Naive thymus-derived CD4-positive, alpha-beta T cell (primary cell): ENCODE data around the gene TMEM207. TPM values are rescaled to one million over a fixed set of nuclear protein-coding genes. Genes with fewer than 3 reads are reported as not detected.

ENCODE experiments used
- ATAC-seq: fragments of 150-1000 bp; cut with Tn5 transposase; 2 replicates; pipeline ENCODE4 v1.10.0; 2021; ENCODE audit warnings: mild to moderate bottlenecking, moderate library complexity
- CTCF ChIA-PET: fragments of 350-600 bp; sonication (Branson Sonifier 250); formaldehyde crosslinking; loops from one replicate; lab custom pipeline; 2021; ENCODE audit warnings: antibody characterized with exemption; lab: Charles Lee
- POLR2A ChIA-PET: fragments of 350-600 bp; sonication (Branson Sonifier 250); formaldehyde crosslinking; loops from one replicate; lab custom pipeline; 2021; ENCODE audit warnings: antibody characterized with exemption, inconsistent platforms; lab: Charles Lee
- DNase-seq, 9 donors: peaks; one replicate each; pipeline versions ENCODE4 v3.0.0 to v3.0.0-alpha.2; 2020 to 2022; ENCODE audit warnings: mixed read lengths in 1 of 9
- H3K27ac ChIP-seq: one replicate; pipeline ENCODE4 v1.7.0; 2013; ENCODE audit warnings: mild to moderate bottlenecking, low read depth, low read length, moderate library complexity
- H3K27me3 ChIP-seq, 2 donors: one replicate each; pipeline ENCODE4 v1.7.0; 2013; ENCODE audit warnings: low read length in 2 of 2, mild to moderate bottlenecking in 2 of 2, moderate library complexity in 2 of 2; ENCODE audit not compliant: control insufficient read depth in 2 of 2, insufficient read depth in 2 of 2
- H3K36me3 ChIP-seq, 3 experiments: 1 replicate in 2 of 3; 2 replicates in 1 of 3; pipeline ENCODE4 v1.7.0; 2013; ENCODE audit warnings: low read length in 3 of 3, mild to moderate bottlenecking in 3 of 3, moderate library complexity in 1 of 3; ENCODE audit not compliant: insufficient read depth in 3 of 3, control insufficient read depth in 2 of 3
- H3K4me1 ChIP-seq, 2 donors: one replicate each; pipeline ENCODE4 v1.7.0; 2013; ENCODE audit warnings: low read length in 2 of 2, mild to moderate bottlenecking in 2 of 2, moderate library complexity in 1 of 2; ENCODE audit not compliant: control insufficient read depth in 2 of 2, insufficient read depth in 2 of 2
- H3K4me3 ChIP-seq: 2 replicates; pipeline ENCODE4 v1.7.0; 2013; ENCODE audit warnings: mild to moderate bottlenecking, low read length
- H3K9me3 ChIP-seq, 3 experiments: 1 replicate in 2 of 3; 2 replicates in 1 of 3; pipeline ENCODE4 v1.7.0; 2013; ENCODE audit warnings: low read length in 3 of 3; ENCODE audit not compliant: control insufficient read depth in 2 of 3
- H3K27ac Mint-ChIP-seq, 9 donors: one replicate each; pipeline ENCODE4 v1.8.0; 2020 to 2022; ENCODE audit warnings: mixed read lengths in 9 of 9, mild to moderate bottlenecking in 8 of 9, moderate library complexity in 5 of 9, inconsistent platforms in 2 of 9
- H3K27me3 Mint-ChIP-seq, 5 donors: one replicate each; pipeline ENCODE4 v1.8.0; 2021 to 2022; ENCODE audit warnings: mixed read lengths in 5 of 5, mild to moderate bottlenecking in 1 of 5
- H3K36me3 Mint-ChIP-seq, 5 donors: one replicate each; pipeline ENCODE4 v1.8.0; 2020 to 2022; ENCODE audit warnings: mixed read lengths in 5 of 5, mild to moderate bottlenecking in 3 of 5, inconsistent platforms in 1 of 5
- H3K4me1 Mint-ChIP-seq, 7 donors: one replicate each; pipeline ENCODE4 v1.8.0; 2020 to 2022; ENCODE audit warnings: mixed read lengths in 7 of 7, mild to moderate bottlenecking in 3 of 7, inconsistent platforms in 1 of 7
- H3K4me3 Mint-ChIP-seq, 10 donors: one replicate each; pipeline ENCODE4 v1.8.0; 2020 to 2022; ENCODE audit warnings: mild to moderate bottlenecking in 10 of 10, mixed read lengths in 10 of 10, moderate library complexity in 6 of 10, inconsistent platforms in 2 of 10
- H3K9me3 Mint-ChIP-seq, 11 donors: one replicate each; pipeline ENCODE4 v1.8.0; 2020 to 2022; ENCODE audit warnings: mixed read lengths in 11 of 11, mild to moderate bottlenecking in 4 of 11, inconsistent platforms in 1 of 11, moderate library complexity in 1 of 11
- intact Hi-C, 2 donors: fragments of 100-400 bp; cut with micrococcal nuclease; formaldehyde crosslinking; loops; one replicate each; pipeline ENCODE4 v1.15.1; 2023
- polyA plus RNA-seq, 2 donors: library from polyadenylated mRNA; unstranded; fragments of 300-500 nt; fragmentation: Illumina TruSeq; gene quantifications; one replicate each; pipeline ENCODE4 v1.2.3, GENCODE V29; 2021
- total RNA-seq, 6 experiments: library from RNA in 5 of 6; stranded (reverse) in 5 of 6; gene quantifications; 1 replicate in 5 of 6; 2 replicates in 1 of 6; pipeline ENCODE4 v1.2.3 and lab custom pipeline; 2021 to 2026

Gene TMEM207
- total and polyA plus RNA-seq, 7 experiments from 2014 or later, result not detected

DNA sequence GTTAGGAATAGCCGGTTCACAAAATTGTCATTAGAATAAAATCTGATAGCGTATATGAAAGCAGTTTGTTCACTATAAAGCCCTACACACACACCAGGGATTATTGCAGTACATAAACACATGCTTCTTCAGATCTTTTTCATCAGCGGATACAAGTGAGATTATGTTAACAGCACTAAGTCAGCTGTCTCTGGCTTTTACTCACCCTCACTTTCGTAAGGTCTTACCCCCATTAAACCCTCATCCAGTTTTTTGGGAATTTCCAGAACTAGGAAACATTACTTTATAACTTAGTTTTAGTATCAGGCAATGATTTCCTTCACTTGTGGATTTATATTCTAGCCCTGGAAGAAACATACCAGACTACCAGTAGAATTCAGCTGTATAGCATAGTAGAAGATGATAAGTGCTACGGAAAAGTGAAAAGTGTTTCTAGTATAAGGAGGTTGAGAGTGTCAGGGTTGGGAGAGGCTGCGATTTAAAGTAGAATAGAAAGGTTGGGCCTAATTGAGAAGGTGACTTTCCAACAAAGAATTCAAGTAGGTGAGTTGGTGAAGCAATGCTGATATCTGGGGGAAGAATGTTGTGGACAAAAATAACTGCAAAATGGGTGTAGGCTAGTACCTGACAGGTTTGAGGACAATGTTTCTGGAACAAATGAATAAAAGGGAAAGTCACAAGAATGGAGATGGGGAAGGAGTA, 22.7 kb downstream of the TMEM207 start:
- no peak for ATAC-seq
- POLR2A ChIA-PET, result no interaction called here
- H3K9me3 ChIP-seq, result no peaks in the 10 kb centered on the region

DNA sequence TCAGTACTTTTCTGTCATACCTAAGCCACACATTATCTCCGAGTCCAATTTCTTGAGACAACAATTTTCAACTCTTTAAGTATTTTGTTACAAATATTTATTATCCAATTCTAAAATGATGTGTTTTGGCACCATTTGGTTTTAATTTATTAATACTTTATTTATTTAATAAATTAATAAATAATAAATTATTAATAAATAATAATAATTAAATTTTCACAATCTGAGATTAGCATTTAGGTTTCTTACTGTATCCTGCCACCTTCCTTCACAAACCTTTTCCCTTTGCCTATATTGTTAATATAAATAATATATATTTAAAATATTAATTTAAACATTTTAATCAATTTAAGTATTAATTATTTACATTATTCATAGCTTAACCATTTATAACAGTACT, 23.9 kb downstream of the TMEM207 start:
- Mint-ChIP-seq H3K27ac (no peak overlapping the region), H3K9me3 (no peaks in the 10 kb centered on the region), H3K27me3 (peaks cover 0 to 7% (median 0%) of the 10 kb centered on the region in 5 donors), H3K4me1 (peaks cover 0 to 8% (median 3%) of the 10 kb centered on the region in 7 donors), H3K36me3 (no peaks in the 10 kb centered on the region), H3K4me3 (no peak overlapping the region)
- CTCF ChIA-PET, result no interaction called here
- no peaks in the 10 kb centered on the region for H3K9me3 ChIP-seq
- H3K4me1 ChIP-seq, result no peaks in the 10 kb centered on the region
- H3K27me3 ChIP-seq, result no peaks in the 10 kb centered on the region
- no peak overlapping the region for H3K27ac ChIP-seq
- POLR2A ChIA-PET, result no interaction called here
- DNase-seq, result no peak
- ATAC-seq, result no peak
- intact Hi-C loops, result loop anchor here in 1 of 2 donors (10.0 kb wide), 1 partner anchor 201 kb away; no protein-coding TSS in a partner anchor
- no peaks in the 10 kb centered on the region for H3K36me3 ChIP-seq
- no peak overlapping the region for H3K4me3 ChIP-seq

More for the DNA sequence above, 22.7 kb downstream of the TMEM207 start:
- no peaks in the 10 kb centered on the region for H3K27me3 ChIP-seq
- no peaks in the 10 kb centered on the region for H3K9me3 Mint-ChIP-seq
- no peak overlapping the region for H3K4me3 Mint-ChIP-seq
- H3K36me3 ChIP-seq, result no peaks in the 10 kb centered on the region
- intact Hi-C loops, result loop anchor here in 1 of 2 donors (10.0 kb wide), 1 partner anchor 202 kb away; no protein-coding TSS in a partner anchor
- CTCF ChIA-PET, result no interaction called here
- no peaks in the 10 kb centered on the region for H3K4me1 ChIP-seq
- no peak overlapping the region for H3K4me3 ChIP-seq
- no peak for DNase-seq
- peaks cover 0 to 8% (median 3%) of the 10 kb centered on the region in 7 donors for H3K4me1 Mint-ChIP-seq
- no peaks in the 10 kb centered on the region for H3K36me3 Mint-ChIP-seq
- H3K27ac ChIP-seq, result no peak overlapping the region
- H3K27ac Mint-ChIP-seq, result no peak overlapping the region
- peaks cover 0 to 8% (median 0%) of the 10 kb centered on the region in 5 donors for H3K27me3 Mint-ChIP-seq

DNA sequence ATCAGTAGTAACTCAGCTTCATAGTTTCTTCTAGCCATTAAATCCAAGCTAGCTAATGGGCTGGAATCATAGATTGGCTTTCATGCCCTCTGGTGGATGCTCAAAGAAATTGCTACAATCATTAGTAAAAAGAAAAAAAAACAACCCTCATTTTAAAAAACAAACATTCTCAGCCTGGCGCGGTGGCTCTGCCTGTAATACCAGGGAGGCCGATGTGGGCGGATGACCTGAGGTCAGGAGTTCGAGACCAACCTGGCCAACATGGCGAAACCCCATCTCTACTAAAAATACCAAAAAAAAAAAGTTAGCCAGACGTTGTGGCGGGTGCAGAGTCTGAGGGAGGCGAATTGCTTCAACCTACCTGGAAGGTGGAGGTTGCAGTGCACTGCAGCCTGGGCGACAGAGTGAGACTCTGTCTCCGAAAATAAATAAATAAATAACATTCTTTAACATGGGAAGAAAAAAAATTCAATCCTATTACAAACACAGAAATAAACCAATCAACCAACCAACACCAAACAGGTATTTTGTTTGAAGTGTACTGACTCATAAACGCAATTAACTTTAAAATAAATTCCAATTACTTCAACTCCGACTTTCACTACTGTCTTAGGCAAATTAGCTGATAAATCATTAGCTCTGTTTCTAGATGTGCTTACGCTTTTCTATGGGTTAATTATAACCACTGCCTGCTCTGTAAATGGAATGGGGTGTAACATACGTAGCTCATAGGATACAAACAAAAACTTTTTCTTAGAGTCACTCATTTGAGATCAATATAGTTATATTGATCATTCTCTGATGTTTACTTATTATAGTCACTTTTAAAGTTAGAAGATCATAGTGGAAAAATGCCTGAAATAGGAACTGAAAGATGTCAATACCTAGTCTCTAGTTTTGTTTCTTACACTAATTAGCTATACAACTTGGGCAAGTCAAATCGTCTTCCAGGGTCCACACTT, 24.9 kb downstream of the TMEM207 start:
- ChIA-PET CTCF (interaction anchor here (1.3 to 1.6 kb wide), 2 partner anchors 90 to 462 kb away, joined by 4 read pairs; no protein-coding TSS in a partner anchor), POLR2A (interaction anchor here (0.9 kb wide), 1 partner anchor 89 kb away, joined by 3 read pairs; the partner anchor contains the start of gene IL1RAP)
- Histone ChIP-seq H3K4me1 (no peaks in the 10 kb centered on the region), H3K4me3 (no peak overlapping the region), H3K27ac (no peak overlapping the region), H3K36me3 (no peaks in the 10 kb centered on the region), H3K27me3 (no peaks in the 10 kb centered on the region), H3K9me3 (no peaks in the 10 kb centered on the region)
- intact Hi-C loops, result loop anchor here (1.0 to 10.0 kb wide), 6 partner anchors 88 to 457 kb away; partner anchors contain the start of gene IL1RAP (in 1 of the 2)
- Mint-ChIP-seq H3K27ac (peak overlapping the region in 5 of 9 donors; percentile 3 to 59 (median 28)), H3K4me3 (peak overlapping the region in 8 of 10 donors; percentile 15 to 72 (median 31)), H3K9me3 (no peaks in the 10 kb centered on the region), H3K27me3 (peaks cover 0 to 7% (median 0%) of the 10 kb centered on the region in 5 donors), H3K36me3 (no peaks in the 10 kb centered on the region), H3K4me1 (peaks cover 0 to 8% (median 3%) of the 10 kb centered on the region in 7 donors)
- DNase-seq (peak in 7 of 9 donors; percentile 2 to 47 (median 23)), ATAC-seq (peak; percentile 56)

DNA sequence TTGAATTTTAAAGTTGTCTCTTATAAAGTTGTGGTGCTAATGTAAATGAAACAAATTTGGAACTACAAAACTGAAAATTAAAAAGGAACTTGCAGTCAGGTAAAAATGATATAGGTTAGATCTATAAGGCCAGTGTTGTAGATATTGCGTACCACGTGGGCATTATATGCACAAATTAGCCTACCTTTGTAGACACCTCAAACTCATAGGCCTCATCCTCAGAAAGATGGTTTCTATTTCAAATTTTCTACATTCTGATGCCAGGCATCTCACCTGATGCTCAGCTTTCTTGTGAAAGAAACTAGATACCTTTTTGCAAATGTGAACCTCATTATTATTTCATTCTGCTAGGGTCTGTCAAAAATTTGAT, 25.6 kb downstream of the TMEM207 start:
- POLR2A ChIA-PET, result no interaction called here
- no peak overlapping the region for H3K27ac ChIP-seq
- intact Hi-C loops, result loop anchor here (1.0 to 10.0 kb wide), 6 partner anchors 88 to 457 kb away; partner anchors contain the start of gene IL1RAP (in 1 of the 2)
- H3K4me1 Mint-ChIP-seq, result peaks cover 0 to 8% (median 3%) of the 10 kb centered on the region in 7 donors
- no peaks in the 10 kb centered on the region for H3K9me3 ChIP-seq
- CTCF ChIA-PET, result interaction anchor here (1.3 to 1.6 kb wide), 2 partner anchors 91 to 461 kb away, joined by 4 read pairs; no protein-coding TSS in a partner anchor
- no peak overlapping the region for H3K4me3 ChIP-seq
- H3K9me3 Mint-ChIP-seq, result no peaks in the 10 kb centered on the region
- H3K27me3 Mint-ChIP-seq, result peaks cover 0 to 7% (median 0%) of the 10 kb centered on the region in 5 donors
- ATAC-seq (no peak), DNase-seq (no peak)
- no peaks in the 10 kb centered on the region for H3K4me1 ChIP-seq
- no peaks in the 10 kb centered on the region for H3K27me3 ChIP-seq
- peak overlapping the region in 1 of 9 donors; percentile 3 for H3K27ac Mint-ChIP-seq
- no peaks in the 10 kb centered on the region for H3K36me3 Mint-ChIP-seq
- no peaks in the 10 kb centered on the region for H3K36me3 ChIP-seq
- H3K4me3 Mint-ChIP-seq, result no peak overlapping the region

DNA sequence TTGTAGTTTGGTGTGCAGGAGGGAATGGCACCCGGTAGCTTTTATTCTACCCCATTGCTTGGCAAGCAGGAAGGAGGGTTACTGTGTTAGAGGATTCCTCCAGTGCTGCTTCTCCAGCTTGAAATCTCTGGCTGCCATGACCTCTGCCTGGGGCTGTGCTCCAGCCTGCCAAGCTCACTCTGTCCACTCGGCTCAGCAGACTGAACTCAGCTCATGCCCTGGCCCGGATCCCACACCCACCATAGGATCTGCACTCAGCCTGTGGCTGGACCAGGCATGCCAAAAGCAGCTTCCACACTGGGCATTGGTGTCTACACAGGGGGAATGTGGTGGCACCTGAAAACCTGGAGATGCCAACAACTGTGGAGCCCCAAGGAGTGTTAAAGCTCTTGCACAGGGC, 35.4 kb downstream of the TMEM207 start:
- POLR2A ChIA-PET, result no interaction called here
- no peak overlapping the region for H3K27ac Mint-ChIP-seq
- Histone ChIP-seq H3K9me3 (no peaks in the 10 kb centered on the region), H3K27ac (no peak overlapping the region), H3K4me1 (no peaks in the 10 kb centered on the region), H3K4me3 (no peak overlapping the region), H3K36me3 (no peaks in the 10 kb centered on the region), H3K27me3 (no peaks in the 10 kb centered on the region)
- no peak overlapping the region for H3K4me3 Mint-ChIP-seq
- H3K27me3 Mint-ChIP-seq, result peaks cover 0 to 14% (median 9%) of the 10 kb centered on the region in 5 donors
- ATAC-seq (no peak), DNase-seq (no peak)
- intact Hi-C loops, result no loop called here
- no peaks in the 10 kb centered on the region for H3K4me1 Mint-ChIP-seq
- peaks cover 0 to 14% (median 0%) of the 10 kb centered on the region in 5 donors for H3K36me3 Mint-ChIP-seq
- peaks cover 0 to 16% (median 8%) of the 10 kb centered on the region in 11 donors for H3K9me3 Mint-ChIP-seq
- CTCF ChIA-PET, result no interaction called here

DNA sequence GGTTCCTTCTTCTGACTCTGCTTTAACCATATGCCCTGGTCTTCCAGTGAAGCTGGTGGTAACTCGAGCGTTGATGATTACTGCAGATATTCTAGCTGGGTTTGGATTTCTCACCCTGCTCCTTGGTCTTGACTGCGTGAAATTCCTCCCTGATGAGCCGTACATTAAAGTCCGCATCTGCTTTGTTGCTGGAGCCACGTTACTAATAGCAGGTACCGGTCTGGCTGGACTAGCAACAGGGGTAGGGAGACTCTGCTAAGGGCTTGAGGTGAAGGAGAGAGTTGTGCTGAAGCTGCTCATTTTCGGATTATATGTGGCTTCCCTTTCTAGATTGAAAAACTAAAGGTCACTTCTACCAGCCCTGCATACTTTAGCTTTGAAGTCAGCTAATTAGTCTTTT, 45.0 kb downstream of the TMEM207 start:
- Mint-ChIP-seq H3K27me3 (peaks cover 0 to 16% (median 0%) of the 10 kb centered on the region in 5 donors), H3K36me3 (no peaks in the 10 kb centered on the region), H3K4me1 (no peaks in the 10 kb centered on the region), H3K9me3 (no peaks in the 10 kb centered on the region), H3K4me3 (no peak overlapping the region), H3K27ac (no peak overlapping the region)
- Histone ChIP-seq H3K27me3 (no peaks in the 10 kb centered on the region), H3K36me3 (no peaks in the 10 kb centered on the region), H3K27ac (no peak overlapping the region), H3K4me1 (no peaks in the 10 kb centered on the region), H3K4me3 (no peak overlapping the region), H3K9me3 (no peaks in the 10 kb centered on the region)
- ATAC-seq (no peak), DNase-seq (no peak)
- ChIA-PET POLR2A (no interaction called here), CTCF (no interaction called here)
- intact Hi-C loops, result no loop called here
